HepG2 (cell line): Measurements from ENCODE around the gene DCAKD. TPM values are rescaled to one million over a fixed set of nuclear protein-coding genes. Genes with fewer than 3 reads are reported as not detected.

Experiments used
- ATAC-seq: fragments of 200-7000 bp; cut with Tn5 transposase; 3 replicates; pipeline ENCODE4 v1.9.1; 2020; ENCODE audit warnings: mild to moderate bottlenecking, moderate library complexity
- BruUV-seq: library from RNA; stranded (reverse); fragments of 400-500 nt; replicated peaks from 2 replicates; lab custom pipeline; 2021; lab: Mats Ljungman, UMichigan
- CTCF ChIA-PET: fragments of 300-600 bp; formaldehyde crosslinking; extraction: SDS; loops from one replicate; lab custom pipeline; 2021; ENCODE audit warnings: low total read pairs, inconsistent platforms, low intra/inter-chr PET ratio; lab: Yijun Ruan, JAX
- POLR2A ChIA-PET: fragments of 350-600 bp; sonication (Branson Sonifier 250); formaldehyde crosslinking; loops from one replicate; lab custom pipeline; 2020; ENCODE audit warnings: antibody characterized with exemption, inconsistent platforms; lab: Yijun Ruan, JAX
- DNase-seq: peaks from one replicate; pipeline ENCODE4 v3.0.0-alpha.2; 2015; ENCODE audit warnings: low spot score
- FAIRE-seq: peaks from 3 replicates; lab custom pipeline; 2011; peaks lifted over from hg19 to GRCh38; lab: Jason Lieb, UNC
- H2AFZ ChIP-seq: one replicate; pipeline ENCODE4 v1.6.1; 2011; ENCODE audit warnings: low read length, inconsistent platforms
- H3K27ac ChIP-seq: fragments of 300-600 bp; 3 replicates; pipeline ENCODE4 v1.8.0; 2011; ENCODE audit warnings: mixed run types, mild to moderate bottlenecking, mixed read lengths, low read length, inconsistent platforms; ENCODE audit not compliant: insufficient read depth; ENCODE audit errors: extremely low read length
- H3K27me3 ChIP-seq, 2 experiments: fragments of 200-600 bp in 1 of 2; 2 replicates in 1 of 2; 3 replicates in 1 of 2; pipeline versions ENCODE4 v1.6.0 to v1.8.0; 2011; ENCODE audit warnings: low read length in 2 of 2, mild to moderate bottlenecking in 2 of 2, moderate library complexity in 2 of 2, inconsistent platforms in 1 of 2; ENCODE audit not compliant: insufficient read depth in 2 of 2, control insufficient read depth in 1 of 2
- H3K36me3 ChIP-seq, 2 experiments: fragments of 200-600 bp in 1 of 2; replicated peaks in 1 of 2; 2 replicates in 1 of 2; 3 replicates in 1 of 2; pipeline versions ENCODE4 v1.5.1 to v1.8.0; 2011; ENCODE audit warnings: low read length in 2 of 2, inconsistent platforms in 1 of 2; ENCODE audit not compliant: insufficient read depth in 2 of 2, control insufficient read depth in 1 of 2
- H3K4me1 ChIP-seq: 2 replicates; pipeline ENCODE4 v1.5.1; 2012; ENCODE audit warnings: low read length, inconsistent platforms; ENCODE audit not compliant: insufficient read depth
- H3K4me2 ChIP-seq: 2 replicates; pipeline ENCODE4 v1.6.0; 2011; ENCODE audit warnings: low read depth, low read length, inconsistent platforms
- H3K4me3 ChIP-seq, 3 experiments: fragments of 200-600 bp in 1 of 3; sonication (generic), shearing (Covaris generic) in 1 of 3; replicated peaks in 1 of 3; 2 replicates each; pipeline ENCODE4 v1.5.1; 2011 to 2016; ENCODE audit warnings: low read length in 3 of 3, inconsistent platforms in 2 of 3, low read depth in 2 of 3, mild to moderate bottlenecking in 2 of 3, control low read depth in 1 of 3, mixed read lengths in 1 of 3; ENCODE audit not compliant: insufficient read depth in 1 of 3
- H3K79me2 ChIP-seq: one replicate; pipeline ENCODE4 v1.6.1; 2011; ENCODE audit warnings: low read length, inconsistent platforms; ENCODE audit not compliant: insufficient read depth
- H3K9ac ChIP-seq: 2 replicates; pipeline ENCODE4 v1.6.0; 2011; ENCODE audit warnings: mild to moderate bottlenecking, low read depth, low read length, inconsistent platforms; ENCODE audit not compliant: insufficient read depth
- H3K9me3 ChIP-seq: 2 replicates; pipeline ENCODE4 v1.5.1; 2012; ENCODE audit warnings: mild to moderate bottlenecking, low read length
- H4K20me1 ChIP-seq: 2 replicates; pipeline ENCODE4 v1.6.0; 2011; ENCODE audit warnings: inconsistent platforms, mild to moderate bottlenecking, low read length, moderate library complexity; ENCODE audit not compliant: insufficient read depth
- HOXA5 ChIP-seq: sonication (generic); formaldehyde crosslinking; IDR thresholded peaks from 2 replicates; pipeline ENCODE4 v1.4.0; 2020; ENCODE audit warnings: missing genetic modification reagents
- KLF9 ChIP-seq: IDR thresholded peaks from 2 replicates; pipeline ENCODE4 v1.6.1; 2016; ENCODE audit warnings: low read depth
- NR3C1 ChIP-seq: sonication (generic); formaldehyde crosslinking; IDR thresholded peaks from 2 replicates; pipeline ENCODE4 v1.4.0; 2020; ENCODE audit warnings: missing genetic modification reagents
- ZNF33B ChIP-seq: sonication (generic); formaldehyde crosslinking; IDR thresholded peaks from 2 replicates; pipeline ENCODE4 v1.5.1; 2020; ENCODE audit warnings: mild to moderate bottlenecking, missing genetic modification reagents
- WGBS: methylation state at CpG from one replicate; pipeline ENCODE4 v1.1.6; 2017; ENCODE audit warnings: low lambda C conversion rate; 5-methylcytosine and 5-hydroxymethylcytosine counted together
- in situ Hi-C: cut with HindIII; loops from 2 replicates; pipeline ENCODE4 v1.10.0; 2017; ENCODE audit warnings: low pct_unique_long_range_greater_than_20kb; ENCODE audit not compliant: extremely low pct_ligation_motif_present
- intact Hi-C: fragments of 100-400 bp; cut with micrococcal nuclease; formaldehyde crosslinking; loops from one replicate; pipeline ENCODE4 v1.10.0; 2022; ENCODE audit not compliant: unreplicated experiment
- polyA plus RNA-seq, 8 experiments: library from polyadenylated mRNA; depleted of rRNA in 3 of 8; stranded (reverse) in 7 of 8; unstranded in 1 of 8; fragments of >200 nt; fragmentation: Illumina TruSeq in 4 of 8; extraction: Trizol in 4 of 8; gene quantifications; 2 replicates each; pipeline versions ENCODE4 v1.2.1 to v1.2.3, GENCODE V29; 2011 to 2016; ENCODE audit warnings: low read depth in 4 of 8, missing spikeins in 1 of 8, mixed read lengths in 1 of 8; ENCODE audit not compliant: insufficient read depth in 1 of 8
- total RNA-seq, 5 experiments: library from RNA; depleted of rRNA; stranded (reverse); fragments of >200 nt; fragmentation: Illumina TruSeq; extraction: Trizol; gene quantifications; 2 replicates each; pipeline ENCODE4 v1.2.3, GENCODE V29; 2016; ENCODE audit warnings: low read depth in 1 of 5
- TF ChIP-seq, protein P1 (sequence below): sonication (generic); formaldehyde crosslinking; IDR thresholded peaks from 2 replicates; pipeline ENCODE4 v1.8.0; 2022; ENCODE audit warnings: low read depth, missing genetic modification reagents
- TF ChIP-seq, protein P2 (sequence below): IDR thresholded peaks from 2 replicates; pipeline ENCODE4 v1.6.1; 2016

The DCAKD gene
- total and polyA plus RNA-seq, 2 of the 13 experiments (the other 11 are each of a cell fraction or from before 2014, with no cell fraction given): 25.9 to 29.2 TPM

DNA sequence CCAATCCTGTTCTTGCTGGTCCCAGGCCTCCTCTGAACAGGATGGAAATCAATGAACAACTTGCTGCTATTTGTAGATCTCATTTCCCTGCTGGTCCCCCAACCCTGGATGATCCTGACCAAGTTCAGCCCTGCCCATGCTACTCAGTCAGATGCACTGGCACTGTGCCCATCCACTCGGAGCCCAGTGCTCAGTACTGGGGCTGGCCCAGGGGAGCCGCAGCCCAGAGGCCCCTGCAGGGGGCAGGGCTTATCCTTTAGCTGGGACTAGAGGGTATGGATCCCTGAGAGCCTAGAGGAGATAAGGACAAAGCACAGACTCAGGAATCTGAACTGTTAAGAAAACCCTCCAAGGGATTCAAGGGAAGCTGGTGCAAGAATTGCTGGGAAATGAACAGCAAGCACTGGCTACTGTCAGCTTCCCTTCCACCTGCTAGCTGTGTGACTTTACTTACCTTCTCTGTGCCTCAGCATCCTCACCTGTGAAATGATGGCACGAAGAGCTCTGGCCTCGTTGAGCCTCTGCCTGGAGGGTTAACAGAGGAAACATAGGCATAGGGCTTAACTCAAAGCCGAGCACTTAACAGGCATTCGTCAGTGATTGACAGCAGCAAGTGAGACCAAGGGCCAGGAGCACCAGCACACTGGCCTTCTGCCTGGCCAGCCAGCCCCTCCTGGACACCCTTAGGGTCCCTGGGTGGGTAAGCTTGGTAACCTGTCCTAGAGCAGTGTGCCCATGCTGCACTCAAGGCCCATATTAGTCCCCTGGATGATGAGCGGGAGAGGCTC is 53.5 kb downstream of the DCAKD start:
- TF ChIP-seq HOXA5 (CRISPR knock-in tag) (no peak), ZNF33B (CRISPR knock-in tag) (no peak), NR3C1 (CRISPR knock-in tag) (no peak), KLF9 (CRISPR knock-in tag) (no peak)
- TF ChIP-seq, protein P1, sequence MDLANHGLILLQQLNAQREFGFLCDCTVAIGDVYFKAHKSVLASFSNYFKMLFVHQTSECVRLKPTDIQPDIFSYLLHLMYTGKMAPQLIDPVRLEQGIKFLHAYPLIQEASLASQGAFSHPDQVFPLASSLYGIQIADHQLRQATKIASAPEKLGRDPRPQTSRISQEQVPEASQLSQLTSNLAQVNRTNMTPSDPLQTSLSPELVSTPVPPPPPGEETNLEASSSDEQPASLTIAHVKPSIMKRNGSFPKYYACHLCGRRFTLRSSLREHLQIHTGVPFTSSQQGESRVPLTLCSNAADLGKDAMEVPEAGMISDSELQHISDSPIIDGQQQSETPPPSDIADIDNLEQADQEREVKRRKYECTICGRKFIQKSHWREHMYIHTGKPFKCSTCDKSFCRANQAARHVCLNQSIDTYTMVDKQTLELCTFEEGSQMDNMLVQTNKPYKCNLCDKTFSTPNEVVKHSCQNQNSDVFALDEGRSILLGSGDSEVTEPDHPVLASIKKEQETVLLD (CRISPR knock-in tag): no peak
- TF ChIP-seq, protein P2, sequence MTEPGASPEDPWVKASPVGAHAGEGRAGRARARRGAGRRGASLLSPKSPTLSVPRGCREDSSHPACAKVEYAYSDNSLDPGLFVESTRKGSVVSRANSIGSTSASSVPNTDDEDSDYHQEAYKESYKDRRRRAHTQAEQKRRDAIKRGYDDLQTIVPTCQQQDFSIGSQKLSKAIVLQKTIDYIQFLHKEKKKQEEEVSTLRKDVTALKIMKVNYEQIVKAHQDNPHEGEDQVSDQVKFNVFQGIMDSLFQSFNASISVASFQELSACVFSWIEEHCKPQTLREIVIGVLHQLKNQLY (CRISPR knock-in tag): no peak
- Histone ChIP-seq H3K9me3 (peaks cover 7% of the 10 kb centered on the region; the same call in 1 of the 2 replicates), H3K27ac (no peak overlapping the region), H3K4me2 (no peak overlapping the region), H3K27me3 (peaks cover 7 to 33% of the 10 kb centered on the region in 2 experiments; a peak in 4 of 5 replicates), H3K79me2 (no peaks in the 10 kb centered on the region), H2AFZ (no peak overlapping the region), H3K36me3 (no peaks in the 10 kb centered on the region), H3K4me1 (peaks cover 12% of the 10 kb centered on the region), H4K20me1 (no peaks in the 10 kb centered on the region), H3K9ac (no peak overlapping the region), H3K4me3 (no peak overlapping the region)
- no TSS peak for BruUV-seq
- FAIRE-seq (no peak), ATAC-seq (peak; percentile 47), DNase-seq (no peak)
- ChIA-PET POLR2A (no interaction called here), CTCF (no interaction called here)
- in situ Hi-C loops (no loop called here), intact Hi-C loops (no loop called here)
- 22% methylated on average over 5 of the region's 7 CpGs for WGBS
